IMR-90 (cell line): ENCODE data around the gene CASP1. TPM values are rescaled to one million over a fixed set of nuclear protein-coding genes. Genes with fewer than 3 reads are reported as not detected.

ENCODE experiments used
- ATAC-seq: fragments of 200-7000 bp; cut with Tn5 transposase; 2 replicates; pipeline ENCODE4 v1.9.1; 2020; ENCODE audit warnings: low read depth, mild to moderate bottlenecking, moderate library complexity
- BruUV-seq: library from RNA; stranded (reverse); fragments of 400-500 nt; replicated peaks from 2 replicates; lab custom pipeline; 2021; lab: Mats Ljungman, UMichigan
- CTCF ChIA-PET: fragments of 300-600 bp; formaldehyde crosslinking; extraction: SDS; loops from one replicate; lab custom pipeline; 2021; ENCODE audit warnings: antibody characterized with exemption; lab: Yijun Ruan, JAX
- POLR2A ChIA-PET: fragments of 300-600 bp; sonication (Branson Sonifier 250); formaldehyde crosslinking; loops from one replicate; lab custom pipeline; 2022; ENCODE audit warnings: antibody characterized with exemption; ENCODE audit not compliant: unreplicated experiment; lab: Charles Lee
- DNase-seq: peaks from one replicate; pipeline ENCODE4 v3.0.0; 2013
- H2AFZ ChIP-seq: replicated peaks from 2 replicates; pipeline ENCODE3; 2013; ENCODE audit warnings: low read length, mild to moderate bottlenecking; ENCODE audit not compliant: poor library complexity
- H2AK5ac ChIP-seq: 2 replicates; pipeline ENCODE4 v1.6.1; 2013; ENCODE audit warnings: low read depth, low read length, inconsistent platforms
- H2AK9ac ChIP-seq: replicated peaks from 2 replicates; pipeline ENCODE3; 2013; ENCODE audit warnings: mild to moderate bottlenecking, low read depth, low read length, moderate library complexity; ENCODE audit not compliant: poor library complexity
- H2BK120ac ChIP-seq: 2 replicates; pipeline ENCODE4 v1.6.1; 2013; ENCODE audit warnings: low read depth, low read length, inconsistent platforms
- H2BK15ac ChIP-seq: 3 replicates; pipeline ENCODE4 v1.6.1; 2013; ENCODE audit warnings: low read depth, low read length, inconsistent platforms
- H2BK20ac ChIP-seq: 2 replicates; pipeline ENCODE4 v1.6.1; 2013; ENCODE audit warnings: low read depth, mild to moderate bottlenecking, inconsistent platforms, low read length, moderate library complexity
- H2BK5ac ChIP-seq: 2 replicates; pipeline ENCODE4 v1.6.1; 2013; ENCODE audit warnings: mild to moderate bottlenecking, low read depth, low read length, inconsistent platforms; ENCODE audit not compliant: poor library complexity, severe bottlenecking
- H3K14ac ChIP-seq: replicated peaks from 2 replicates; pipeline ENCODE4 v1.6.1; 2013; ENCODE audit warnings: low read depth, low read length, inconsistent platforms
- H3K18ac ChIP-seq: 2 replicates; pipeline ENCODE4 v1.6.1; 2013; ENCODE audit warnings: low read depth, low read length, control low read depth
- H3K23ac ChIP-seq: 2 replicates; pipeline ENCODE4 v1.6.1; 2013; ENCODE audit warnings: low read depth, low read length, inconsistent platforms
- H3K27ac ChIP-seq: 2 replicates; pipeline ENCODE4 v1.5.1; 2013; ENCODE audit warnings: mild to moderate bottlenecking, control low read depth, low read length; ENCODE audit not compliant: insufficient read depth
- H3K27me3 ChIP-seq: 2 replicates; pipeline ENCODE4 v1.6.1; 2013; ENCODE audit warnings: low read length; ENCODE audit not compliant: control insufficient read depth, insufficient read depth
- H3K36me3 ChIP-seq: 2 replicates; pipeline ENCODE4 v1.6.1; 2013; ENCODE audit warnings: low read length, mixed read lengths; ENCODE audit not compliant: control insufficient read depth, insufficient read depth
- H3K4ac ChIP-seq: 2 replicates; pipeline ENCODE4 v1.6.1; 2013; ENCODE audit warnings: low read depth, low read length, inconsistent platforms
- H3K4me1 ChIP-seq: 2 replicates; pipeline ENCODE4 v1.6.1; 2013; ENCODE audit warnings: low read length, mixed read lengths; ENCODE audit not compliant: control insufficient read depth, insufficient read depth
- H3K4me2 ChIP-seq: 2 replicates; pipeline ENCODE4 v1.6.1; 2013; ENCODE audit warnings: low read depth, mild to moderate bottlenecking, control low read depth, low read length, moderate library complexity
- H3K4me3 ChIP-seq: 2 replicates; pipeline ENCODE4 v1.5.1; 2013; ENCODE audit warnings: low read depth, mild to moderate bottlenecking, control low read depth, low read length, moderate library complexity; ENCODE audit not compliant: insufficient read depth
- H3K56ac ChIP-seq: 2 replicates; pipeline ENCODE4 v1.6.1; 2013; ENCODE audit warnings: low read length, inconsistent platforms; ENCODE audit not compliant: insufficient read depth; ENCODE audit errors: extremely low read depth
- H3K79me1 ChIP-seq, 2 experiments: 2 replicates each; pipeline ENCODE4 v1.6.1; 2013; ENCODE audit warnings: low read length in 2 of 2, inconsistent platforms in 1 of 2, low read depth in 1 of 2
- H3K9ac ChIP-seq: 2 replicates; pipeline ENCODE4 v1.6.1; 2013; ENCODE audit warnings: low read depth, low read length, control low read depth
- H3K9me1 ChIP-seq: 2 replicates; pipeline ENCODE4 v1.6.1; 2013; ENCODE audit warnings: low read length, inconsistent platforms; ENCODE audit not compliant: insufficient read depth
- H3K9me3 ChIP-seq: 2 replicates; pipeline ENCODE4 v1.6.1; 2013; ENCODE audit warnings: low read length; ENCODE audit not compliant: control insufficient read depth, insufficient read depth
- H4K20me1 ChIP-seq: 2 replicates; pipeline ENCODE4 v1.6.1; 2013; ENCODE audit warnings: low read length, inconsistent platforms; ENCODE audit not compliant: insufficient read depth
- H4K5ac ChIP-seq: 2 replicates; pipeline ENCODE4 v1.6.1; 2013; ENCODE audit warnings: mild to moderate bottlenecking, low read depth, low read length, control low read depth
- H4K8ac ChIP-seq, 2 experiments: 2 replicates each; pipeline ENCODE4 v1.6.1; 2013; ENCODE audit warnings: low read depth in 2 of 2, low read length in 2 of 2, control low read depth in 1 of 2, inconsistent platforms in 1 of 2
- H4K91ac ChIP-seq: 2 replicates; pipeline ENCODE4 v1.6.1; 2013; ENCODE audit warnings: low read depth, low read length, inconsistent platforms; ENCODE audit not compliant: insufficient read depth
- BHLHE40 ChIP-seq: fragments of 150-350 bp; IDR thresholded peaks from 2 replicates; pipeline ENCODE4 v1.6.1; 2016; ENCODE audit warnings: mild to moderate bottlenecking, low read depth, low read length
- CEBPB ChIP-seq: IDR thresholded peaks from 2 replicates; pipeline ENCODE4 v1.6.1; 2012; ENCODE audit warnings: low read depth, low read length, improper control_type of control experiment
- CHD1 ChIP-seq: IDR thresholded peaks from 2 replicates; pipeline ENCODE4 v1.6.1; 2012; ENCODE audit warnings: low read depth, low read length, improper control_type of control experiment
- CTCF ChIP-seq: conservative IDR thresholded peaks from 2 replicates; pipeline ENCODE4 v1.5.1; 2012; ENCODE audit warnings: mild to moderate bottlenecking, low read depth, low read length, improper control_type of control experiment
- MAFK ChIP-seq: IDR thresholded peaks from 2 replicates; pipeline ENCODE4 v1.6.1; 2012; ENCODE audit warnings: low read depth, low read length, improper control_type of control experiment
- NFE2L2 ChIP-seq: fragments of 150-350 bp; IDR thresholded peaks from 2 replicates; pipeline ENCODE4 v1.6.1; 2016; ENCODE audit warnings: low read depth, mild to moderate bottlenecking, low read length
- POLR2A ChIP-seq: IDR thresholded peaks from 2 replicates; pipeline ENCODE4 v1.6.1; 2012; ENCODE audit warnings: mild to moderate bottlenecking, low read depth, low read length
- RCOR1 ChIP-seq: IDR thresholded peaks from 2 replicates; pipeline ENCODE4 v1.6.1; 2012; ENCODE audit warnings: mild to moderate bottlenecking, low read length, improper control_type of control experiment; ENCODE audit not compliant: insufficient replicate concordance
- RFX5 ChIP-seq: IDR thresholded peaks from 2 replicates; pipeline ENCODE4 v1.8.0; 2012; ENCODE audit warnings: low read depth, mild to moderate bottlenecking, low read length, moderate library complexity
- WGBS, 2 experiments: methylation state at CpG; one replicate each; pipeline versions ENCODE4 v1.1.5 to v1.1.7; 2013; ENCODE audit warnings: missing lambda C conversion rate in 2 of 2; ENCODE audit not compliant: insufficient read length in 1 of 2; ENCODE audit errors: extremely low coverage in 2 of 2; 5-methylcytosine and 5-hydroxymethylcytosine counted together
- dilution Hi-C: fragments of 300-500 bp; cut with HindIII; formaldehyde crosslinking; loops from one replicate; pipeline ENCODE4 v1.14.3; 2018; ENCODE audit warnings: low sequenced_read_pairs; ENCODE audit not compliant: unreplicated experiment
- in situ Hi-C: fragments of 300-500 bp; cut with MboI; formaldehyde crosslinking; loops from 3 replicates; pipeline ENCODE4 v1.14.3; 2019; ENCODE audit warnings: low sequenced_read_pairs, inconsistent platforms, mixed read lengths
- intact Hi-C: fragments of 100-400 bp; cut with micrococcal nuclease; formaldehyde crosslinking; loops from 2 replicates; pipeline ENCODE4 v1.10.0; 2022
- polyA plus RNA-seq, 3 experiments: library from polyadenylated mRNA; depleted of rRNA; stranded (reverse); fragments of >200 nt; gene quantifications; 2 replicates each; pipeline ENCODE4 v1.2.3, GENCODE V29; 2012; ENCODE audit warnings: low replicate concordance in 1 of 3
- total RNA-seq: library from RNA; depleted of rRNA; stranded (reverse); fragments of >200 nt; gene quantifications from 2 replicates; pipeline ENCODE4 v1.2.3, GENCODE V29; 2012
- TF ChIP-seq, protein P1 (sequence below): fragments of 150-350 bp; IDR thresholded peaks from 2 replicates; pipeline ENCODE4 v1.6.1; 2016; ENCODE audit warnings: low read depth, mild to moderate bottlenecking, low read length, moderate library complexity, borderline replicate concordance

The CASP1 gene
- total and polyA plus RNA-seq, 2 of the 4 experiments (the other 2 are of a cell fraction) = 12.5 to 31.2 TPM

GRCh38 chr11:105022527-105022926 is 12.4 kb downstream of the CASP1 start:
- DNase-seq (no peak), ATAC-seq (no peak)
- Histone ChIP-seq H3K36me3 (peaks cover 6% of the 10 kb centered on the region), H4K8ac (no peak overlapping the region), H3K4me1 (no peaks in the 10 kb centered on the region), H3K4ac (no peak overlapping the region), H2AK5ac (no peak overlapping the region), H4K91ac (no peak overlapping the region), H2BK20ac (no peak overlapping the region), H3K56ac (no peak overlapping the region), H3K18ac (no peak overlapping the region), H2BK5ac (no peak overlapping the region), H2AK9ac (no peak overlapping the region), H2BK120ac (no peak overlapping the region), H4K5ac (no peak overlapping the region), H3K9me3 (no peaks in the 10 kb centered on the region), H3K27me3 (no peaks in the 10 kb centered on the region), H3K4me2 (no peak overlapping the region), H3K4me3 (no peak overlapping the region), H4K20me1 (no peaks in the 10 kb centered on the region), H2BK15ac (no peak overlapping the region), H3K9me1 (no peaks in the 10 kb centered on the region), H3K27ac (no peak overlapping the region), H2AFZ (no peak overlapping the region), H3K23ac (no peak overlapping the region), H3K9ac (no peak overlapping the region), H3K14ac (no peak overlapping the region), H3K79me1 (no peaks in the 10 kb centered on the region)
- ChIA-PET POLR2A (no interaction called here), CTCF (no interaction called here)
- 100% methylated on average over 1 of the region's 2 CpGs; no CpG with 5 or more reads in 1 of the 2 experiments for WGBS, 2 experiments
- intact Hi-C loops (no loop called here), dilution Hi-C loops (no loop called here), in situ Hi-C loops (no loop called here)
- TF ChIP-seq NFE2L2 (no peak), CTCF (no peak), MAFK (no peak), BHLHE40 (no peak), RCOR1 (no peak), CHD1 (no peak), RFX5 (no peak), POLR2A (no peak), CEBPB (no peak)
- TF ChIP-seq, protein P1, sequence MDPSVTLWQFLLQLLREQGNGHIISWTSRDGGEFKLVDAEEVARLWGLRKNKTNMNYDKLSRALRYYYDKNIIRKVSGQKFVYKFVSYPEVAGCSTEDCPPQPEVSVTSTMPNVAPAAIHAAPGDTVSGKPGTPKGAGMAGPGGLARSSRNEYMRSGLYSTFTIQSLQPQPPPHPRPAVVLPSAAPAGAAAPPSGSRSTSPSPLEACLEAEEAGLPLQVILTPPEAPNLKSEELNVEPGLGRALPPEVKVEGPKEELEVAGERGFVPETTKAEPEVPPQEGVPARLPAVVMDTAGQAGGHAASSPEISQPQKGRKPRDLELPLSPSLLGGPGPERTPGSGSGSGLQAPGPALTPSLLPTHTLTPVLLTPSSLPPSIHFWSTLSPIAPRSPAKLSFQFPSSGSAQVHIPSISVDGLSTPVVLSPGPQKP = no peak
- BruUV-seq = no TSS peak
